Amygdala (tissue), 56 donors: Measurements from ENCODE around the gene KREMEN2.

Source experiments
- DNase-seq, 56 donors: peaks; one replicate each; lab custom pipeline; 2025; lab: John Stamatoyannopoulos, UW

The KREMEN2 gene

GRCh38 chr16:2996298-2996697 is 32.2 kb downstream of the KREMEN2 start:
- DNase-seq = no peak

- no peak for DNase-seq
Observed at GRCh38 chr16:2999929-3000328, 35.9 kb downstream of the KREMEN2 start.

- no peak for DNase-seq
Observed at GRCh38 chr16:3000540-3000939, 36.5 kb downstream of the KREMEN2 start.

- DNase-seq = no peak
Observed at GRCh38 chr16:3001316-3001715, 37.2 kb downstream of the KREMEN2 start.

GRCh38 chr16:3003582-3004270 is 39.7 kb downstream of the KREMEN2 start:
- DNase-seq = peak; percentile 63 to 99 (median 96)

- peak in 1 of 56 donors; percentile 33 for DNase-seq
Observed at GRCh38 chr16:3004319-3004718, 40.2 kb downstream of the KREMEN2 start.

- no peak for DNase-seq
Observed at GRCh38 chr16:3004781-3005284, 40.8 kb downstream of the KREMEN2 start.

GRCh38 chr16:3007059-3007956 is 43.2 kb downstream of the KREMEN2 start:
- DNase-seq = no peak

GRCh38 chr16:3007957-3008689 is 44.0 kb downstream of the KREMEN2 start:
- DNase-seq = peak in 8 of 56 donors; percentile 2 to 29 (median 12)

GRCh38 chr16:3008690-3009037 is 44.6 kb downstream of the KREMEN2 start:
- DNase-seq = no peak

GRCh38 chr16:3009568-3010390 is 45.7 kb downstream of the KREMEN2 start:
- no peak for DNase-seq

- DNase-seq = no peak
Observed at GRCh38 chr16:3010510-3010909, 46.4 kb downstream of the KREMEN2 start.

GRCh38 chr16:3012246-3012645 is 48.2 kb downstream of the KREMEN2 start:
- no peak for DNase-seq

GRCh38 chr16:3012828-3013420 is 48.8 kb downstream of the KREMEN2 start, which contains the start of gene CLDN9:
Gene CLDN9 (plus strand): TSS chr16:3012923. CDS start chr16:3013363, 440 bp downstream.
- no peak for DNase-seq

- DNase-seq = no peak
Observed at GRCh38 chr16:3013491-3013951, 49.4 kb downstream of the KREMEN2 start.

- DNase-seq = no peak
Observed at GRCh38 chr16:3013998-3014690, 50.1 kb downstream of the KREMEN2 start.

- no peak for DNase-seq
Observed at GRCh38 chr16:3014971-3015370, 50.9 kb downstream of the KREMEN2 start.

- DNase-seq = no peak
Observed at GRCh38 chr16:3015865-3016521, 51.9 kb downstream of the KREMEN2 start.
